Body of pancreas (tissue), 4 donors: Measurements from ENCODE around the gene TAPT1.

Source experiments
- POLR2A ChIP-seq, 3 donors: fragments of 450-650 bp; IDR thresholded peaks; one replicate each; pipeline ENCODE4 v1.6.1; 2016; ENCODE audit warnings: antibody characterized with exemption in 3 of 3, mild to moderate bottlenecking in 2 of 3
- TF ChIP-seq, protein P1 (sequence below), 7 experiments: fragments of 450-650 bp in 4 of 7; fragments of 200-600 bp in 3 of 7; sonication (generic) in 3 of 7; IDR thresholded peaks; one replicate each; pipeline ENCODE4 v1.5.1; 2016 to 2019; ENCODE audit warnings: antibody characterized with exemption in 7 of 7

DNA sequence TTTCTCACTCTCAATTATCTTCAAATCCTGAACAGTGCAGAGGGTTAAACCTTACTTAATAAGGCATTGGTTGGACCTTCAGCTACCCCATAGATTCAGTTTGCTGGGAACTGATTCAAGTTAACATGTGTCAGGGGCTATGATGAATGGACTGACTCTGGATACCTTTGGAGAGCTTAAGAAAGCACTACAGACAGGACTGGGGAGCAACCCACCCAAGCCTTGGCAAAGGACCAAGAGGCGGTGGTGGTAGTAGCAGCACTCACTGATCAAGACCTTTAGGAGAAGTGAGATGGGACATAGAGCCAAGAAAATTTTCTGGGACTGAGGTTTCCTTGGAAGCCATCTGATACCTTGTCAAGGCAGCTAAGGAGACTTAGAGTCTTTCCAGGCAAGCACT is 43.0 kb upstream of the TAPT1 start:
- TF ChIP-seq, protein P1, sequence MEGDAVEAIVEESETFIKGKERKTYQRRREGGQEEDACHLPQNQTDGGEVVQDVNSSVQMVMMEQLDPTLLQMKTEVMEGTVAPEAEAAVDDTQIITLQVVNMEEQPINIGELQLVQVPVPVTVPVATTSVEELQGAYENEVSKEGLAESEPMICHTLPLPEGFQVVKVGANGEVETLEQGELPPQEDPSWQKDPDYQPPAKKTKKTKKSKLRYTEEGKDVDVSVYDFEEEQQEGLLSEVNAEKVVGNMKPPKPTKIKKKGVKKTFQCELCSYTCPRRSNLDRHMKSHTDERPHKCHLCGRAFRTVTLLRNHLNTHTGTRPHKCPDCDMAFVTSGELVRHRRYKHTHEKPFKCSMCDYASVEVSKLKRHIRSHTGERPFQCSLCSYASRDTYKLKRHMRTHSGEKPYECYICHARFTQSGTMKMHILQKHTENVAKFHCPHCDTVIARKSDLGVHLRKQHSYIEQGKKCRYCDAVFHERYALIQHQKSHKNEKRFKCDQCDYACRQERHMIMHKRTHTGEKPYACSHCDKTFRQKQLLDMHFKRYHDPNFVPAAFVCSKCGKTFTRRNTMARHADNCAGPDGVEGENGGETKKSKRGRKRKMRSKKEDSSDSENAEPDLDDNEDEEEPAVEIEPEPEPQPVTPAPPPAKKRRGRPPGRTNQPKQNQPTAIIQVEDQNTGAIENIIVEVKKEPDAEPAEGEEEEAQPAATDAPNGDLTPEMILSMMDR (IDR thresholded peaks at IDR 0.05), result no peak
- no peak for TF ChIP-seq POLR2A (IDR thresholded peaks at IDR 0.05)
